Stimulated activated memory B cell treated with anti-CD40 and anti-IgM and Interleukin-4, amounts not matched to agents 10 μg/mL and 1 μg/mL and 100 μg/mL, for 72 hours (primary cell): ENCODE data around the gene DNAJC4.

Experiments
- ATAC-seq: fragments of 150-1000 bp; cut with Tn5 transposase; 2 replicates; pipeline ENCODE4 v1.10.0; 2021
- H3K27ac Mint-ChIP-seq: one replicate; pipeline ENCODE4 v1.8.0; 2022; ENCODE audit warnings: mild to moderate bottlenecking, mixed read lengths
- H3K27me3 Mint-ChIP-seq: one replicate; pipeline ENCODE4 v1.8.0; 2022; ENCODE audit warnings: mixed read lengths
- H3K36me3 Mint-ChIP-seq: one replicate; pipeline ENCODE4 v1.8.0; 2022; ENCODE audit warnings: mixed read lengths
- H3K4me1 Mint-ChIP-seq: one replicate; pipeline ENCODE4 v1.8.0; 2022; ENCODE audit warnings: mixed read lengths
- H3K4me3 Mint-ChIP-seq: one replicate; pipeline ENCODE4 v1.8.0; 2022; ENCODE audit warnings: mild to moderate bottlenecking, moderate library complexity, mixed read lengths
- H3K9me3 Mint-ChIP-seq: one replicate; pipeline ENCODE4 v1.8.0; 2022; ENCODE audit warnings: mixed read lengths

Gene DNAJC4

GRCh38 chr11:64204080-64204440 is 26.3 kb upstream of the DNAJC4 start:
- Mint-ChIP-seq H3K9me3 (no peaks in the 10 kb centered on the region), H3K4me3 (no peak overlapping the region), H3K27ac (peak overlapping the region; percentile 95), H3K36me3 (peaks cover 66% of the 10 kb centered on the region), H3K4me1 (peaks cover 49% of the 10 kb centered on the region), H3K27me3 (no peaks in the 10 kb centered on the region)
- ATAC-seq, result no peak

- H3K36me3 Mint-ChIP-seq, result peaks cover 69% of the 10 kb centered on the region
- peak; percentile 49 for ATAC-seq
- peaks cover 54% of the 10 kb centered on the region for H3K4me1 Mint-ChIP-seq
These were observed 25.8 kb upstream of the DNAJC4 start for GRCh38 chr11:64204464-64204989.

GRCh38 chr11:64206457-64207255 is 23.7 kb upstream of the DNAJC4 start, which contains the start of gene FERMT3:
Gene FERMT3, plus strand, starts transcription at chr11:64206721. Its CDS starts 644 bp downstream, at chr11:64207365.
- H3K4me1 Mint-ChIP-seq, result peaks cover 63% of the 10 kb centered on the region
- H3K27ac Mint-ChIP-seq, result peak within 1 kb of the TSS; percentile 95
- H3K9me3 Mint-ChIP-seq, result no peaks in the 10 kb centered on the region
- ATAC-seq, result peak; percentile 79
- H3K4me3 Mint-ChIP-seq, result peak within 1 kb of the TSS; percentile 89
- peaks cover 69% of the 10 kb centered on the region for H3K36me3 Mint-ChIP-seq
- H3K27me3 Mint-ChIP-seq, result no peaks in the 10 kb centered on the region

More at GRCh38 chr11:64204464-64204989, 25.8 kb upstream of the DNAJC4 start:
- Mint-ChIP-seq H3K9me3 (no peaks in the 10 kb centered on the region), H3K27me3 (no peaks in the 10 kb centered on the region), H3K4me3 (peak overlapping the region; percentile 27), H3K27ac (peak overlapping the region; percentile 95)

- Mint-ChIP-seq H3K9me3 (no peaks in the 10 kb centered on the region), H3K27ac (peak overlapping the region; percentile 95), H3K36me3 (peaks cover 74% of the 10 kb centered on the region), H3K4me1 (peaks cover 71% of the 10 kb centered on the region), H3K4me3 (peak overlapping the region; percentile 89), H3K27me3 (no peaks in the 10 kb centered on the region)
- ATAC-seq, result peak; percentile 86
These were observed 22.9 kb upstream of the DNAJC4 start for GRCh38 chr11:64207256-64208085.

GRCh38 chr11:64208086-64208795 is 22.1 kb upstream of the DNAJC4 start:
- peak overlapping the region; percentile 89 for H3K4me3 Mint-ChIP-seq
- no peaks in the 10 kb centered on the region for H3K27me3 Mint-ChIP-seq
- peaks cover 75% of the 10 kb centered on the region for H3K4me1 Mint-ChIP-seq
- peaks cover 75% of the 10 kb centered on the region for H3K36me3 Mint-ChIP-seq
- peak overlapping the region; percentile 95 for H3K27ac Mint-ChIP-seq
- no peaks in the 10 kb centered on the region for H3K9me3 Mint-ChIP-seq
- no peak for ATAC-seq

- Mint-ChIP-seq H3K4me3 (peak overlapping the region; percentile 30), H3K27me3 (no peaks in the 10 kb centered on the region), H3K4me1 (peaks cover 74% of the 10 kb centered on the region), H3K27ac (peak overlapping the region; percentile 95), H3K36me3 (peaks cover 72% of the 10 kb centered on the region), H3K9me3 (no peaks in the 10 kb centered on the region)
- no peak for ATAC-seq
These were observed 21.4 kb upstream of the DNAJC4 start for GRCh38 chr11:64208796-64209562.

- Mint-ChIP-seq H3K9me3 (no peaks in the 10 kb centered on the region), H3K4me3 (no peak overlapping the region), H3K4me1 (peaks cover 73% of the 10 kb centered on the region), H3K36me3 (peaks cover 72% of the 10 kb centered on the region), H3K27ac (peak overlapping the region; percentile 95), H3K27me3 (no peaks in the 10 kb centered on the region)
- no peak for ATAC-seq
These were observed 20.8 kb upstream of the DNAJC4 start for GRCh38 chr11:64209563-64209843.

- Mint-ChIP-seq H3K36me3 (peaks cover 79% of the 10 kb centered on the region), H3K27me3 (no peaks in the 10 kb centered on the region), H3K4me1 (peaks cover 71% of the 10 kb centered on the region), H3K4me3 (no peak overlapping the region), H3K27ac (no peak overlapping the region), H3K9me3 (no peaks in the 10 kb centered on the region)
- ATAC-seq, result no peak
These were observed 19.9 kb upstream of the DNAJC4 start for GRCh38 chr11:64210301-64211020.

- no peaks in the 10 kb centered on the region for H3K27me3 Mint-ChIP-seq
- peaks cover 81% of the 10 kb centered on the region for H3K36me3 Mint-ChIP-seq
- H3K4me1 Mint-ChIP-seq, result peaks cover 62% of the 10 kb centered on the region
- H3K9me3 Mint-ChIP-seq, result no peaks in the 10 kb centered on the region
- ATAC-seq, result no peak
- no peak overlapping the region for H3K4me3 Mint-ChIP-seq
- H3K27ac Mint-ChIP-seq, result no peak overlapping the region
These were observed 19.0 kb upstream of the DNAJC4 start for GRCh38 chr11:64211181-64211872.

- H3K4me1 Mint-ChIP-seq, result peaks cover 38% of the 10 kb centered on the region
- peaks cover 57% of the 10 kb centered on the region for H3K36me3 Mint-ChIP-seq
- no peak for ATAC-seq
These were observed 13.5 kb upstream of the DNAJC4 start for GRCh38 chr11:64216879-64217278.

GRCh38 chr11:64218628-64219353 is 11.6 kb upstream of the DNAJC4 start:
- Mint-ChIP-seq H3K27ac (peak overlapping the region; percentile 23), H3K27me3 (no peaks in the 10 kb centered on the region), H3K9me3 (no peaks in the 10 kb centered on the region), H3K36me3 (peaks cover 43% of the 10 kb centered on the region), H3K4me1 (peaks cover 21% of the 10 kb centered on the region), H3K4me3 (peak overlapping the region; percentile 16)
- ATAC-seq, result no peak

More at GRCh38 chr11:64216879-64217278, 13.5 kb upstream of the DNAJC4 start:
- Mint-ChIP-seq H3K4me3 (no peak overlapping the region), H3K27ac (no peak overlapping the region), H3K9me3 (no peaks in the 10 kb centered on the region), H3K27me3 (no peaks in the 10 kb centered on the region)

- peaks cover 37% of the 10 kb centered on the region for H3K36me3 Mint-ChIP-seq
- peaks cover 17% of the 10 kb centered on the region for H3K4me1 Mint-ChIP-seq
- H3K27ac Mint-ChIP-seq, result no peak overlapping the region
- H3K27me3 Mint-ChIP-seq, result no peaks in the 10 kb centered on the region
- no peak for ATAC-seq
- H3K4me3 Mint-ChIP-seq, result no peak overlapping the region
- H3K9me3 Mint-ChIP-seq, result no peaks in the 10 kb centered on the region
These were observed 11.0 kb upstream of the DNAJC4 start for GRCh38 chr11:64219354-64219684.

GRCh38 chr11:64219755-64220154 is 10.6 kb upstream of the DNAJC4 start:
- Mint-ChIP-seq H3K27ac (no peak overlapping the region), H3K4me3 (no peak overlapping the region), H3K9me3 (no peaks in the 10 kb centered on the region), H3K27me3 (no peaks in the 10 kb centered on the region), H3K4me1 (peaks cover 19% of the 10 kb centered on the region), H3K36me3 (peaks cover 33% of the 10 kb centered on the region)
- no peak for ATAC-seq
